BLaER1 (cell line): ENCODE results near the gene IL1RN.

Experiments
- H3K27ac ChIP-seq: shearing (Covaris generic); formaldehyde crosslinking; 2 replicates; pipeline ENCODE4 v1.8.1; 2022
- H3K27me3 ChIP-seq: shearing (Covaris generic); formaldehyde crosslinking; 2 replicates; pipeline ENCODE4 v1.8.1; 2022
- H3K36me3 ChIP-seq: shearing (Covaris generic); formaldehyde crosslinking; 2 replicates; pipeline ENCODE4 v1.8.1; 2022
- H3K4me1 ChIP-seq: shearing (Covaris generic); formaldehyde crosslinking; 2 replicates; pipeline ENCODE4 v1.8.1; 2022
- H3K4me2 ChIP-seq: shearing (Covaris generic); formaldehyde crosslinking; 2 replicates; pipeline ENCODE4 v1.8.1; 2022
- H3K4me3 ChIP-seq: shearing (Covaris generic); formaldehyde crosslinking; 2 replicates; pipeline ENCODE4 v1.8.1; 2022
- H3K9ac ChIP-seq: shearing (Covaris generic); formaldehyde crosslinking; 2 replicates; pipeline ENCODE4 v1.8.1; 2022
- H3K9me3 ChIP-seq: shearing (Covaris generic); formaldehyde crosslinking; 2 replicates; pipeline ENCODE4 v1.8.1; 2022
- H4K20me1 ChIP-seq: shearing (Covaris generic); formaldehyde crosslinking; 2 replicates; pipeline ENCODE4 v1.8.1; 2022
- Cebpa-rat ChIP-seq: shearing (Covaris generic); IDR thresholded peaks from 2 replicates; pipeline ENCODE4 v1.8.1; 2022

IL1RN gene

GRCh38 chr2:113126845-113127645, at the start of gene IL1RN:
Gene IL1RN (plus strand): TSS chr2:113127598. CDS start chr2:113127625, 27 bp downstream.
- no peak for TF ChIP-seq Cebpa-rat
- H3K9me3 ChIP-seq: no peaks in the 10 kb centered on the region
- no peak within 1 kb of the TSS for H3K9ac ChIP-seq
- no peak within 1 kb of the TSS for H3K4me2 ChIP-seq
- H3K4me3 ChIP-seq: no peak within 1 kb of the TSS
- H3K27me3 ChIP-seq: no peaks in the 10 kb centered on the region
- no peak within 1 kb of the TSS for H3K27ac ChIP-seq
- H3K36me3 ChIP-seq: no peaks in the 10 kb centered on the region
- no peaks in the 10 kb centered on the region for H4K20me1 ChIP-seq
- H3K4me1 ChIP-seq: peaks cover 14% of the 10 kb centered on the region

GRCh38 chr2:113077921-113078320, 49.5 kb upstream of the IL1RN start:
- Histone ChIP-seq H3K36me3 (no peaks in the 10 kb centered on the region), H3K4me2 (no peak overlapping the region), H3K27ac (no peak overlapping the region), H3K9ac (no peak overlapping the region), H3K4me1 (peaks cover 5% of the 10 kb centered on the region; the same call in 1 of the 2 replicates), H3K9me3 (no peaks in the 10 kb centered on the region), H4K20me1 (no peaks in the 10 kb centered on the region), H3K27me3 (no peaks in the 10 kb centered on the region), H3K4me3 (no peak overlapping the region)
- TF ChIP-seq Cebpa-rat: no peak

- no peaks in the 10 kb centered on the region for H4K20me1 ChIP-seq
- H3K4me3 ChIP-seq: no peak overlapping the region
- H3K27ac ChIP-seq: no peak overlapping the region
- no peaks in the 10 kb centered on the region for H3K27me3 ChIP-seq
- no peak overlapping the region for H3K4me2 ChIP-seq
- H3K36me3 ChIP-seq: no peaks in the 10 kb centered on the region
- no peak for TF ChIP-seq Cebpa-rat
- H3K9ac ChIP-seq: no peak overlapping the region
- H3K4me1 ChIP-seq: peaks cover 5% of the 10 kb centered on the region; the same call in 1 of the 2 replicates
- H3K9me3 ChIP-seq: no peaks in the 10 kb centered on the region
These were observed 49.0 kb upstream of the IL1RN start for GRCh38 chr2:113078350-113078839.

GRCh38 chr2:113079131-113079530, 48.3 kb upstream of the IL1RN start:
- Histone ChIP-seq H3K9ac (no peak overlapping the region), H3K9me3 (no peaks in the 10 kb centered on the region), H3K27me3 (no peaks in the 10 kb centered on the region), H3K4me2 (no peak overlapping the region), H3K36me3 (no peaks in the 10 kb centered on the region), H3K4me3 (no peak overlapping the region), H4K20me1 (no peaks in the 10 kb centered on the region), H3K4me1 (peaks cover 5% of the 10 kb centered on the region; the same call in 1 of the 2 replicates), H3K27ac (no peak overlapping the region)
- no peak for TF ChIP-seq Cebpa-rat

GRCh38 chr2:113080134-113080533, 47.3 kb upstream of the IL1RN start:
- Histone ChIP-seq H3K27ac (no peak overlapping the region), H3K4me3 (no peak overlapping the region), H4K20me1 (no peaks in the 10 kb centered on the region), H3K4me1 (peaks cover 5% of the 10 kb centered on the region; the same call in 1 of the 2 replicates), H3K9me3 (no peaks in the 10 kb centered on the region), H3K36me3 (no peaks in the 10 kb centered on the region), H3K27me3 (no peaks in the 10 kb centered on the region), H3K9ac (no peak overlapping the region), H3K4me2 (no peak overlapping the region)
- no peak for TF ChIP-seq Cebpa-rat

GRCh38 chr2:113081488-113082210, 45.7 kb upstream of the IL1RN start:
- H3K36me3 ChIP-seq: no peaks in the 10 kb centered on the region
- H3K27me3 ChIP-seq: no peaks in the 10 kb centered on the region
- no peaks in the 10 kb centered on the region for H4K20me1 ChIP-seq
- H3K9me3 ChIP-seq: no peaks in the 10 kb centered on the region
- no peak overlapping the region for H3K9ac ChIP-seq
- peaks cover 5% of the 10 kb centered on the region; the same call in 1 of the 2 replicates for H3K4me1 ChIP-seq
- H3K4me2 ChIP-seq: no peak overlapping the region
- TF ChIP-seq Cebpa-rat: no peak
- H3K4me3 ChIP-seq: no peak overlapping the region
- no peak overlapping the region for H3K27ac ChIP-seq

- H3K4me3 ChIP-seq: no peak overlapping the region
- H3K4me1 ChIP-seq: no peaks in the 10 kb centered on the region
These were observed 44.1 kb upstream of the IL1RN start for GRCh38 chr2:113083296-113083695.

GRCh38 chr2:113084249-113085000, 43.0 kb upstream of the IL1RN start:
- Histone ChIP-seq H4K20me1 (no peaks in the 10 kb centered on the region), H3K36me3 (no peaks in the 10 kb centered on the region), H3K9me3 (no peaks in the 10 kb centered on the region), H3K27me3 (no peaks in the 10 kb centered on the region), H3K27ac (no peak overlapping the region), H3K4me3 (no peak overlapping the region), H3K4me1 (no peaks in the 10 kb centered on the region), H3K4me2 (no peak overlapping the region), H3K9ac (no peak overlapping the region)
- TF ChIP-seq Cebpa-rat: no peak

More at GRCh38 chr2:113083296-113083695, 44.1 kb upstream of the IL1RN start:
- H3K9ac ChIP-seq: no peak overlapping the region
- H3K4me2 ChIP-seq: no peak overlapping the region
- H3K27me3 ChIP-seq: no peaks in the 10 kb centered on the region
- H3K9me3 ChIP-seq: no peaks in the 10 kb centered on the region
- no peaks in the 10 kb centered on the region for H3K36me3 ChIP-seq
- no peak overlapping the region for H3K27ac ChIP-seq
- no peaks in the 10 kb centered on the region for H4K20me1 ChIP-seq
- TF ChIP-seq Cebpa-rat: no peak

GRCh38 chr2:113085542-113085941, 41.9 kb upstream of the IL1RN start:
- H3K4me2 ChIP-seq: no peak overlapping the region
- H3K4me1 ChIP-seq: no peaks in the 10 kb centered on the region
- no peaks in the 10 kb centered on the region for H3K27me3 ChIP-seq
- H3K4me3 ChIP-seq: no peak overlapping the region
- no peaks in the 10 kb centered on the region for H4K20me1 ChIP-seq
- no peak overlapping the region for H3K27ac ChIP-seq
- no peak overlapping the region for H3K9ac ChIP-seq
- no peak for TF ChIP-seq Cebpa-rat
- no peaks in the 10 kb centered on the region for H3K36me3 ChIP-seq
- H3K9me3 ChIP-seq: no peaks in the 10 kb centered on the region
